HG02943 (cell line): Measurements from ENCODE around the gene PRSS57.
"Not testable (repeated sequence)": the region's sequence is repeated elsewhere in the genome, so short reads cannot be mapped to it uniquely, and the experiment has no call there.

Experiments used
- ATAC-seq: cut with Tn5 transposase; IDR thresholded peaks from one replicate; pipeline ENCODE4 v1.9.1; 2021; ENCODE audit warnings: mild to moderate bottlenecking, low read depth, moderate library complexity; ENCODE audit not compliant: unreplicated experiment

Gene PRSS57

DNA sequence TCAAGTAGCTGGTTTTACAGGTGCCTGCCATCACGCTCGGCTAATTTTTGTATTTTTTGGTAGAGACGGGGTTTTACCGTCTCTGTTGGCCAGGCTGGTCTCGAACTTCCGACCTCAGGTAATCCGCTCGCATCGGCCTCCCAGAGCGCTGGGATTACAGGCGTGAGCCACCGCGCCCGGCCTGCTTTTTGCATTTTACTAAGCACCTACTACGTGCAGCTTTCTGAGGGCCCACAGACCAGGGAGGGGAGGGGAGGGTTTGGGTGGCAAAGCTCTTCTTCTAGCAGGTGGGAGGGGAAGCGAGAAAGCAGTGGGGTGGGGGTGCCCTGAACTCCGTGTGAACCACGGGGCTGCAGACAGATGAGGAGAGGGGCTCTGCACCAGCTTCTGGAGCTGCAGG lies 28.5 kb upstream of the PRSS57 start:
- no peak for ATAC-seq

DNA sequence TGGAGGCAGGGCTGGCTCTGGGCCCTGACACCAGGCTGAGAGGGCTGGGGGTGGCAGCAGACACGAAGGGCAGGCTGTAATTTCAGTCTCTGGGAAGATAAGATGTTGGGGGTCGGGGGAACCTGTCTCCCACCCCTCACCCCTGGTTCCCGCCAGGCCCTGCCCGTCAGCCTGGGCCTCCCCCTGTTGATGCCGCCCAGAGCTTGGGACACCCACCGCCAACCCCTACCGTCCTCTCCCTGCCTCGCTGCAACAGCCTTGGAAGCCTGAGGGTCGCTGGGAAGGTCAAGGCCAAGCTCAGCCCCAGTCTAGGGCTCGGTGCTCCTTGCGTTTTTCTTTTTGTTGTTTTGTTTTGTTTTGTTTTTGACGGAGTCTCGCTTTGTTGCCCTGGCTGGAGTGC lies 28.0 kb upstream of the PRSS57 start:
- no peak for ATAC-seq

DNA sequence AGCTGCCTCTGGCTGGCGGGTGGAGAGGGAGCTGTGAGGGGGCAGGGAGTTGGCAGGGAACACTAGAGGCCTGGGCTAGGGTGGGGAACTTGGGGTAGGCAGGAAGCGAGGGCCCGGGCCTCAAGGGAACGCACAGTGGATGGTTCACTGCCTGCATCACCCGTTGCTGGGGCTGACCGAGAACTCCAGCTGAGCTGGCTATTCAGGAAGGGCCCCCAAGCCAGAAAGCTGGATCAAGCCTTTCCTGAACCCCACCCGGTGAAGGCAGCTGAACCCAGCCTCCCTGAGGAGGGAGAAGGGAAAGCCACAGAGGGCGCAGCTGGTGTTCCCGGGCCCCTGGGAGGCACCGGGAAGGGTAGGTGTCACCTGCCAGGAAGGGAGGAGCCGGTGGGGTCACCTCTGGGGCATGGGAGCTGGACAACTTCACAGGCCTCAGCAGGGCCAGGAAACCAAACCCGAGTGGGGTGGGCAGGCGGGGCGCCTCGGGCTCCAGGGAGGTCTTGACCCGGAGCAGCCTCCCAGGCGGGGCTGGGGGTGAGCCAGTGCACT lies 27.4 kb upstream of the PRSS57 start:
- ATAC-seq, result no peak

DNA sequence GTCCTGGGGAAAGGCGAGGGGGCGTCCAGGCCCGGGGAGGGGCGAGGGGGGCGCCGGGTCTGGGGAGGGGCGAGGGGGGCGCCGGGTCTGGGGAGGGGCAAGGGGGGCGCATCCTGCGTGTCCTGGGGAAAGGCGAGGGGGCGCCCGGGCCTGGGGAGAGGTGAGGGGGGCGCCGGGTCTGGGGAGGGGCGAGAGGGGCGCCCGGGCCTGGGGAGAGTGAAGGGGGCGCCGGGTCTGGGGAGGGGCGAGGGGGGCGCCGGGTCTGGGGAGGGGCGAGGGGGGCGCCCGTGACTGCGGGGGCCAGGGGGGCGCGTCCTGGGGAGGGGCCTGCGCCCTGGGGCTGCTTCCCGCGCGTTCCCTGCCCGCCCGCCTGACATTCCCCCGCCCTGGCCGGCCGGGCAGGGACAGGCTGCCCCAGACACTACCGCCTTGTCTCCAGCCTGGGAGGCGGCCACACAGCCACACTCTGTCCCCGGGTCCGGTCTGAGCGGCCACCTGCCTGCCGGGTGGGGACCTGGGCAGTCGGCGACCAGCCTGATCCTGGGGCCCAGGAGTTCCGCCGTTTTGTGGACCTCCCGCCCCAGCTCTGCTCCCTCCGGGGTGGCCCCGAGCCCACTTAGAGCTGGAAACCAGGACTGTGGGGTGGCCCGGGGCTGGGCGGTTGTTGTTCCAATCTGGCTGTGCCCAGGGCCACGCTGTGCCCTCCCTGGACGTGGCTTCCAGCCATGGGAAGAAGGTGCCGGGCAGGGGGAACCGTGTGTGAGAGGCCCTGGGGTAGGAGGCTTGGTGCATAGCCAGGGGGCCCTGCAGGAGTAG lies 25.3 kb upstream of the PRSS57 start:
- ATAC-seq, result no peak

DNA sequence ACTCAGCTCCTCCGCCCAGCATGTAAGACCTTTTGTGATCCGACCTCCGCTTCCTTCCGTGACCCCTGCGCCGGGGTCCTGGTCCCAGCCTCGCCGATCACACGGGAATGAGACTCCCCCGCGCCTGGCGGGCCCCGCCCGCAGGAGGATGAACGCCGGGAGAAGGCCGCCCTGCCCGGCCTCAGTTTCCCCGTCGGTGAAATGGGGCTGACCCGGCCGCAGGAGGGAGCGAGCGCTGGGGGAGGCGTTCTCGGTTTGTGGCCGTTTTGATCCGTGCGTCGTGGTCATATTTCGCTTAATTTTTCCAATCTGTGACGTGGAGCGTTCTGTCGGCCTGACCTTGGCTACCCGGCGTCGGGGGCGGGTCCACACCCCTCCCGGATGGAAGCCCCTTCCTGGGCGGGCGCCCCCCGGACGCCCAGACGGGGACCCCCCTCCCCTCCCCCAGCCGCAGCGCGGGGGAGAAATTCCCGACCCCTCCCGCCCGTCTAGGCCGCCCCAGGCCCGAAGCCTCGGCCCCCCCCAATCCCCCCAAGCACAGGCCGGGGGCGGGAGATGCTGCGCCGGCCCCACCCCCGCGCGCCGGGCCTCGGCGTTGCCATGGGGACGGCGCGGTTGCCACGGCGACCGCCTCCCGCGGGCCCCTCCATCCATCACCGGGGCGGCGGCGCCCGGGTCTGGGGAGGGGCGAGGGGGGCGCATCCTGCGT lies 24.5 kb upstream of the PRSS57 start:
- ATAC-seq, result no peak

DNA sequence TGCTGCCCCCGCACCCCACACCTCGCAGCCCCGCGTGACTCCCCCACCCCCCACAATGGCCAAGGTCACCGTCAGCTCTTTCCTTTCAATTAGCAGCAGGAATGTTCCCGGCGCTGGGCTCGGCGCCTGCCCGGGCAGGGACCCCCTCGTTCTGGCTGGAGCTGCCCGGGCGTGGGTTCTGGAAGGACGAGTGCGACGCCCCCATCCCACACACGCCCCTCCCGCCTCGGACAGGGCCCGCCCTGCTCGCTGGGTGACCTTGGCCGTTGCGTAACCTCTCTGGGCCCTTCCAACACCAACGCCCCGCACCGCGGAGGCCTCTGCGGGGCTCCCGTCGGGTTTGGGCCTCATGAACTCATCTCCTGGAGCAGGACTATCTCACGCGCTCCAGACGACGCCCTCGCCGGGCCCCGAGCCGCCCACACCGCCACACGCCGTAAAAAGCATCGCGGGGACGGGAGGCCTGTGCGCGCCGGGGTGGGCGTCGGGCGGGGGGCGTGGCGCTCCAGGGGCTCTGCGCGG lies 23.8 kb upstream of the PRSS57 start:
- no peak for ATAC-seq

DNA sequence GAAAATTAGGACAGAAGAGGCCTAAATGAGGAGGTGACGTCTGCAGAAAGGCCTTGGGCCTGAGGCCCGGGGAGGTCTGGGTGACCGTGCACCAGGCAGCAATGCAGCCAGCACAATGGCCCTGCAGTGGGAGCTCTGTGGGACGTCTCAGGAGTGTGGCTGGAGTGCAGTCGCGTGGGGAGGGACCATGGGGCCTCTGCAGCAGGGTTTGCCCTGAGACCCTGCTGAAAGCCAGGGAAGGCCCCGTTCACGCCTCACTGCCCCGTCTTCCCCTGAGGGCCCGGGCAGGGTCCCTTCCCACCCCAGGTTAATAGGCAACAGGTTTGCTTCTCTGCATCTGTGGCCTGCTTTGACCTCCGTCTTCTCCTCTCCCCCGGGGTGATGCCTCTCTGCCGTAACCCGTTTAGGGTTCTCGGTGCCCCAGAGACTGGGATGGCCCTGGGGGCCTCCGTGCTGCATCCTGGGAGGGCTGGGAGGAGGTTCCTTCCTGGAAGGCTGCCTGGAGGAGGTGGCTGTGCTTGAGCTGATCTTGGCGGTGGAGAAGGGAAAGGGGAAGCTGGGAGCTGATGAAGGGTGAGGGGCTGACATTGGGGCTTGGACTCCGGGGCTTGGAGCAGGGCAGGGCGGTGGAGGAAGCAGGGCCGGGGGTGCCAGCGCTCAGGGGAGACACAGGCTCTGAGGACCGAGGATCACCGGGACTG lies 23.1 kb upstream of the PRSS57 start:
- ATAC-seq, result no peak

DNA sequence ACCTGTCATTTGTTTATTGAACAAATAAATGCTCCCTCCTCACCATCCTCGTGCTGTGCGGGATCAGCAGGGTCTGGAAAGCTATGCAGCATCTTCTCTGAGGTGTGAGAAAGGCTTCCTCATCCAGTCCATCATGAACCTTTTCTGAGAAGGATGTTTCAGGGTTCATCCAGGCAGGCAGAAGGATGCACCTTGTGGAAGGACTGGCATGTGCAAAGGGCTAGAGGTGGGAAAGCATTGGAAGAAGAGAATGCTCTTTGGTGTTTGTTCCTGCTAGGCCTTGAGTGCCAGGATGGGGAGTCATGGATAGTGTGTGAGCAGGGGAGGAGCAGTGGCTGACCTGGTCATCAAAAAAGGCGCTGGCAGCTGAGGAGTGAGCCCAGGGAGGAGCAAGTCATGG lies 20.1 kb upstream of the PRSS57 start:
- ATAC-seq, result no peak

DNA sequence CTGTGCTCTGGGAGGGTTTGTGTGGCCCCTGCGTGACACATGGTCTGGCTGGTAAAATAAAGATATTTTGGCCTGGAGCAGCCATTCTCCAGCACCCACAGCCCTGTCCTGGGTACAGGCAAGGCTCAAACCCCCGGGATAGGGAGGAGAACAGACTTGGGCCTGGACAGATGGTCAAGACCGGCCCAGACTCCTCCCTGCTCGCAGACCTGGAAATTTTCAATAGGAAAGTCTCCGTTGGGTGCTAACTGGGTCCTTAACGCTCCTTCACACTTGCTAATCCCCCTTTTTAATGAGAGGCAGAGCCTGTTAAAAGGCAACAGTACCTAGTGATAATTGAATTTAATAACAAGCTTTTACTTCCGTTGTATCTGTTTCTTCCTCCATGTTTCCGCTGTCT lies 16.0 kb upstream of the PRSS57 start:
- ATAC-seq, result no peak

DNA sequence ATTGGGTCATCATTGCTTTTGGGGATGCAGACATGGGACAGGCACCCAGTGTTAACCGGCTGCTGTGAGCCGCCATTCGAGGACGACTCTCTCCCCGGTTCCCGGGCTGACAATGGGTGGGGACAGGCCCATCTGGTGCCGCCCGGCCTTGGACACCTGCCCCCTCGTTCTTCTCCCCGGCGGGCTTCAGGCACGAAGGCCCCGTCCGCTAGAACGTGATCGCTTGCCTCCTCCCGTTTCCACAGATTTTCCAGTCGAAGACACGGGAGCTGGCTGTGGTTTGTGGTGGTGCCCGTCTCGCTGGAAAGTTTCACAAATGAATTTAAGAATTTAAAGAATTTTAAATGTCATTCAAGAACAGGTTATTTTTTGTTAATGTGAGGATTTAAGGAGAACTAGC lies 15.5 kb upstream of the PRSS57 start:
- no peak for ATAC-seq

DNA sequence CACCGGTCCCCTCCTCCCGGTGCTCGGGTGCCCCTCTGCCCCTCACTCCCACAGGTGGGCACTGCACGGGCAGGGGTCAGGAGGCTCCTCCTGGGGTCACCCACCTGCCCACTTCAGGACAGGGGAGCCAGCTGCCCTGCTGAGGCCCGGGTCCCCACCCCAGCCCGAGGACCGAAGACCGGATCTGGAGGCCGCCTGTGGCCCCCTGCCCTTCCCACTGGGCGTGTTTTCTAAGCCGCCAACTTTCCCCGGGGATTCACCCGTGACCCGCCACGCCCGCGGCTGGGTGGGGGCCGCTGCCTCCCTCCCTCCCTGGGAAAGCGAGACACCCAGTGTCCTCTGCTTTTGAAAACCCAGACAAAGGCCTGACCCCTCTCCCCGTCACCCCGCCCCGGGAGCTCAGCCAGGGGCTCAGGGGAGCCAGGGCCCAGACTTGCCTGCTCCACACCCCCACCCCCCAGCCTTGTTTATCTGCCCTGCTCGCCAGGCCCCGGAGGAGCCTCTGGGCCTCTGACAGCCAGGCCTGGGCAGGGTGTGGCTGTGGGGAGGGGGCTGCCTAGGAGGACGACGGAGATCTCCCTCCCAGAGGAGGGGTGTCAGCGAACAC lies 14.8 kb upstream of the PRSS57 start:
- no peak for ATAC-seq

DNA sequence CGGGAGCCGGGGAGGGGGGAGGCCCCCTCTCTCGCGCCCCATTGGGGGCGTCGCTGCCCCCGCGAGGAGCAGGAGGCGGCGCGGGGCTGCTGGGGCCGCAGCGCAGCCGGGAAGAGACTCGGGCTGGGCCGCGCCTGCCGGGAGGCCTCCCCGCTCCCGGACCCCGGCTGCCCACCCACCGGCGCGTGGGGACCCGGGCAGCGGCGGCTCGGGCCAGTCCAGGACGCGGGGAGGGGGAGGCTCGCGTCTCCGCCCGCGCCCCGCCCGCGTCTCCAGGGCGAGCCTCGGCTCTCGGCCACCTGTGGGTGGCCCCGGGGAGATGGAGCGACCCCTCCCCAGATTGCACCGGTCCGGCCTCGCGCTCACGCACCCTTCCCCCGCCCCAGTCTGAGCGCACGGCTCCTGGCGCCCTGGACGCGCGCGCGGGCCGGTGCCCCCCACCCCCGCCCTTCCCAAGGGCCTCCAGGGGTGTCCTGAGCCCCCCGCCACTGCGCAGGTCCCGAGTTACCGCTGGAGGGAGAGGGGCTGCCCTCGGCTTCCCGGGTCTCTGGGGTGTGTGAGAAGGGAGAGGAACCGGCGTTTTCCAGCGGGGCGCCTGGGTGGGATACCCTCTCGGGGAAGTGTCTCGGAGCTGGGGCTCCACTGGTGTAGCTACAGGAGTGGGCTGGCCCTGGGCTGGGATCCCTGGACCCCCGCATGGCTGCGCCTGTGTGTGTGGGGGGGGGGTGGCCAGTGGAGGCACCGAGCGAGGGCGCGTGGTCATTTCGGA lies 14.1 kb upstream of the PRSS57 start:
- no peak for ATAC-seq

DNA sequence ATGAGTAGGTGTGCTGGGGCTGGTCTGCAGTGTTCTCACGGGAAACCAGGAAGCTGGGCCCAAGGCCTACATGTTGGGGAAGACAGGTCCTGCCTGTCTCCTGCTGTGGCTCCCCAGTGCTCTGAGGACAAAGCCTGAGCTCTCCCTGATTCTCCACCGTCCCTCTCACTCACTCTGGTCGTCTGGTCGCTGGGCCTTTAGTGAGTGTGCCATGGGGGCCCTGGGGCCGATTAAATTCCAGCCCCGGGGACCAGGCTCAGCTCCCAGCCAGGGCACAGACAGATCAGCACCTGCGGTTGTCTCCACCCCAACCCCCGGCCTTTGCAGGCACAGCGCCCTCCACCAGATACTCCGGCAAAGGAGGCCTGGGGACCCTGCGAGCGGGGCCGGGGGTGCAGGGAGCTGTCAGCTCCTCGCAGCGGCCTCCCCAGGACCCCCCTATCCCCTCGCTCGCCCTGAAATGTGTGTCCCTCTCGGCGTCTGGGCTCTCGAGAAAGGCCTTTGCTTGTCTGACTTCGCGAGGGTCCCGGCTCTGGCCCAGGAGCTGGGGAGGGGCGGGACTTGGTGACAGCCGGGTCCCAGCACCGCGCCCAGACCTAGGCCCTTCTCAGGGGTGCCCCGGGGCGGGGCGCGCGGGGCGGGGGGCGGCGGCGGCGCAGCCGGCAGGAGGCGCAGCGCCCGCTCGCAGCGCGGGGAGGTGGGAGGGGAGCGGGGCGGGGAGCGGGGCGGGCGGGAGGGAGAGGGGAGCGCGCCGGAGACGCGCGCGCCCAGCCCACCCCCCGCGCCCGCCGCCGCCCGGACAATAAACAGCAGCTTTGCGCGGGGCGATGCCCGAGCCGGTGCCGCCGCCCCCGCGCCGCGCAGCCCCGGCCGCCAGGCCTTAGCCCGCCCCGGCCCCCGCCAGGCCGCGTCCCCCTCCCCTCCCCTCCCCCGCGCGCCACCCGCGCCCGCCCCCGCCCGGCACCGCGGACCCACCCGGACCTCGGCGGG lies 13.2 kb upstream of the PRSS57 start, which contains the start of gene PALM:
TSS of gene PALM (plus strand) at position 782 of the 990 bp plus-strand sequence. CDS start 212 bp downstream, outside the sequence.
- ATAC-seq, result no peak

DNA sequence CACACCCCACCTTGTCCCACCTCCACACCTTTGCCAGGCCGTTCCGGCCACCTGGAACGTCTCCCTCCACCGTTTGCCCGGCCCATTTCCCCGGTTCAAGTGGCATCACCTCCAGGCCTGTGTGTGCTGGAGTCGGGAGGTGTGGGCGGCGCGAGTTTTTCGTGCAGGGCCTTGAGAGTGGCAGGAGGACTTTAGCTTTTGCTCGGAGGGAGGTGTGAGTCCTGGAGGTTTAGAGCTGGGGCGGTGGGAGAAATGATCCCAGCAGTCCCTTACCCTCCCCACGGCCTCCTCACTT lies 9.1 kb upstream of the PRSS57 start:
- ATAC-seq, result no peak

DNA sequence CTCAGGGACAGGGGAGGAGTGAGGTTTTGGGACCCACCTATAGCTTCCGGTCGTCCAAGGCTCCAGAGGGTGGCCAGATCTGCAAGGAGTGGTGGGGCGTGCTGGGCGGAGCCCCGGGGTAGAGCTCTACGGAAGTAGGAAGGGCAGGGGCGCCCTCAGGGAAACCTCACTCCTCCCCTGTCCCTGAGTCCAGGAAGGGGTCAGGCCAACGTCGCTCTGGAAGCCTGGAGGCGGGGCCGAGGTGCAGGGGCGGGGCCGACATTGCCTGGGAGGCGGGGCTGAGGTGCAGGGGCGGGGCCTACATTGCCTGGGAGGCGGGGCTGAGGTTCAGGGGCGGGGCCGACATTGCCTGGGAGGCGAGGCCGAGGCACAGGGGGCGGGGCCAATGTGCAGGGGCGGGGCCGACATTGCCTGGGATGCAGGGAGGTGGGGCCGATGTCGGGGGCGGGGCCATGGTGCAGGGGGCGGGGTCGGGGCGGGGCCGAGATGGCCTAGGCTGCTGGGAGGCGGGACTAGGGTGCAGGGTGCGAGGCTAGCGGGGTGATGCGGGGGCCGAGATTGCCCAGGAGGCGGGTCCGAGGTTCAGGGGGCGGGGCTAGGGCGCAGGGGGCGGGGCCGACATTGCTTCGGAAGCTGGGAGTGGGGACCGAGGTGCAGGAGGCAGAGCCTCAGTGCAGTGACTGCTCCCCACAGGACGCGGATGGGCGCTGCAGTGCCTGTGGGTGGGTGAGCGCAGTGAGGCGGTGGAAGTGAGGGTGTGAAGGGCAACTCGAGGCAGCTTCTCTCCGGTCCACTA lies 8.6 kb upstream of the PRSS57 start:
- ATAC-seq, result no peak

DNA sequence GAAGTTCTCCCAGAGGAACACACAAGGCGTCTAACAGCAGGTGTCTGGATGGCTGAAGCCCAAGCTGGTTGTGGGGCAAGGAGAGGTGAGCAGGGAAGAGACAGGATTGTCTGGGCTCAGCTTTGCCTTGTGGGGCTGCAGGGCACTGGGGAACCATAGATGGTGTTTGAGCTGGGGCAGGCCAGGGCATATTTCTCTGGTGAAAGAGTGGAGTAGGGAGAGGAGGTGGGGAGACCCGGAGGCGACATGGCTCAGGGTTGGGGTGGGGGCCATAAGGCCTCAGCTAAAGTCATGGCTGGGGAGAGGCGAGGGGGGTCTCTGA lies 8.0 kb upstream of the PRSS57 start:
- no peak for ATAC-seq

DNA sequence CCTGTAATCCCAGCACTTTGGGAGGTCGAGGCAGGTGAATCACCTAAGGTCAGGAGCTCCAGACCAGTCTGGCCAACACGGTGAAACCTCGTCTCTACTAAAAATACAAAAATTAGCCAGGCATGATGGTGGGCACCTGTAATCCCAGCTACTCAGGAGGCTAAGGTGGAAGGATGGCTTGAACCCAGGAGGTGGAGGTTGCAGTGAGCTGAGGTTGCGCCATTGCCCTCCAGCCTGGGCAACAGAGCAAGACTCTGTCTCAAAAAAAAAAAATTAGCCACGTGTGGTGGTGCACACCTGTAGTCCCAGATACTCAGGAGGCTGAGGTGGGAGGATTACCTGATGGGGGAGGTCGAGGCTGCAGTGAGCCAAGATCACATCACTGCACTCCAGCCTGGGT lies 7.6 kb upstream of the PRSS57 start:
- not testable (repeated sequence) for ATAC-seq

DNA sequence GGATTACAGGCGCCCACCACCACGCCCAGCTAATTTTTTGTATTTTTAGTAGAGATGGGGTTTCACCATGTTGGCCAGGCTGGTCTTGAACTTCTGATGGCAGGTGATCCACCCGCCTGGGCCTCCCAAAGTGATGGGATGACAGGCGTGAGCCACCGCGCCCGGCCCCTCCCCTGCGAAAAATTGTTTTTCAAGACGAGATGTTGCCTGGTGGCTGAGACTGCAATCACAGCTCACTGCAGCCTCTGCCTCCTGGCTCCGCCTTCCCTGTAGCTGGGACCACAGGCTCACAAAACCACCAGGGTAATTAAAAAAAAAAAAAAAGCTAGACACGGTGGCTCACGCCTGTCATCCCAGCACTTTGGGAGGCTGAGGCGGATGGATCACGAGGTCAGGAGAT lies 4.6 kb upstream of the PRSS57 start:
- ATAC-seq, result not testable (repeated sequence)
